ENCODE measurements around the gene LRRC10B. TPM values are rescaled to one million over a fixed set of nuclear protein-coding genes. Genes with fewer than 3 reads are reported as not detected.
A peak's percentile ranks its signal among the peaks of the same experiment; 100 is the strongest.

The LRRC10B gene
- total RNA-seq, 1 experiment from 2014 or later: not detected

- no peak for DNase-seq (ENCODE audit: extremely low read depth, low read depth)
Observed at GRCh38 chr11:61528114-61528513, 19.6 kb downstream of the LRRC10B start.

DNA sequence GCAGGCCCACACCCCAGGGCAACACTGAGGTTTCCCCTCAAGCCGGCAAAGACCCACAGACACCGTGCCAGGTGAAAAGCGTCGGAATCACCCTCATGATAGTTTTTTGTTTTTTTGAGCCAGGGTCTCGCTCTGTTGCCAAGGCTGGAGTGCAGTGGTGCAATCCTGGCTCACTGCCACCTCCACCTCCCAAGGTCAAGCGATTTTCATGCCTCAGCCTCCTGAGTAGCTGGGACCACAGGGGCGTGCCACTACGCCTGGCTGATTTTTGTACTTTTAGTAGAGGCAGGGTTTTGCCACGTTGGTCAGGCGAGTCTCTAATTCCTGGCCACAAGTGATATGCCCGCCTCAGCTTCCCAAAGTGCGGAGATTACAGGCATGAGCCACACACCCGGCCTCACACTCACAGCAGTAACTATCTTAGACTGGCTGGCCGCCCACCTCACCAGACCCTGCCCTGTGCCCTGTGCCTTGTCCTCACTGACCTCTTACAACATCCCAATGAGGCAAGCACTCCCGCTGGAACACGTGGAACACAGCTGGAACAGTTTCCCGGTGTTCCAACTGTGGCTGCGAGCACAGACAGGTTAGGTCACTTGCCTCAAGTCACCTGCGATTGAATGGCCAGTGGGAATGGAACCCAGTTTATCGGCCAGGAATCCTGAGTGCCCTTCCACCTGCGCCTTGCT lies 21.1 kb downstream of the LRRC10B start:
- DNase-seq (ENCODE audit: extremely low read depth, low read depth): no peak

DNA sequence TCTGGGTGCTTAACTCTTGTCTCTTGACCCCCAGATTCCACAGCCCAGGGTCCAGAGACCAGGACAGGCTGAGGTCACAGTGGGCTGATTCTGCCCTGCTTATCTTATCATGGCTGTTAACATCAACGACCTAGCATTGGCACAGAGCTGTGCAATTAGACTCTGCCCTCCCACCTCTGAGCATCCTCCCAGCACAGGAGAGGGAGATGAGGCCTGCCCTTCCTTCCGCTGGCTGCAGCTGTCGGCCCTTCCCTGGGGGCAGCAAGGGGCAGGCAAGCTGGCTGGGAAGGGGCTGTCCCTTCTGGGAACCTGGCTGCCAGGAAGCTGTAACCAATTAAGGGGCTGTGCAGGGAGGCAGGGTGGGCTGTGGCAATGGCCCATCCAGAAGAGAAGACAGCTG lies 22.5 kb downstream of the LRRC10B start:
- no peak for DNase-seq (ENCODE audit: extremely low read depth, low read depth)

GRCh38 chr11:61532134-61533038 lies 23.8 kb downstream of the LRRC10B start:
- peak; percentile 26 for DNase-seq (ENCODE audit: extremely low read depth, low read depth)

DNA sequence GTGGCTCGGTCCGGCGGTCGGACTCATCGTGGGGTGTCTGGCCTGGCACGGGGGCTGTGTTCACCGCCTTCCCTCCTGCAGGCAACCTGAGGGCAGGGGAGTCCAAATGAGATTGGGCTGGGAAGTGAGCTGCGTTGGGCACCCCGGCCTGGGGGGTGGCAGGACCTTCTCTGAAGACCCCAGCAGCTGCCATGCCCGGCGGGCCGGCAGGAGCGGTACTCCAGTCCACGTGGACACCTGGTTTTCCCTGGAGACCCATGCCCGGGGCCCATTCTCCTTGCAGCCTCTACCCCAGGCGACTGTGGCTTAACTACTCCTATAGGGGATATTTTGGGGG lies 24.5 kb downstream of the LRRC10B start:
- no peak for DNase-seq (ENCODE audit: extremely low read depth, low read depth)

- DNase-seq (ENCODE audit: extremely low read depth, low read depth): no peak
Observed at GRCh38 chr11:61533401-61533800, 24.9 kb downstream of the LRRC10B start.

GRCh38 chr11:61534025-61534932 lies 25.7 kb downstream of the LRRC10B start:
- no peak for DNase-seq (ENCODE audit: extremely low read depth, low read depth)

DNA sequence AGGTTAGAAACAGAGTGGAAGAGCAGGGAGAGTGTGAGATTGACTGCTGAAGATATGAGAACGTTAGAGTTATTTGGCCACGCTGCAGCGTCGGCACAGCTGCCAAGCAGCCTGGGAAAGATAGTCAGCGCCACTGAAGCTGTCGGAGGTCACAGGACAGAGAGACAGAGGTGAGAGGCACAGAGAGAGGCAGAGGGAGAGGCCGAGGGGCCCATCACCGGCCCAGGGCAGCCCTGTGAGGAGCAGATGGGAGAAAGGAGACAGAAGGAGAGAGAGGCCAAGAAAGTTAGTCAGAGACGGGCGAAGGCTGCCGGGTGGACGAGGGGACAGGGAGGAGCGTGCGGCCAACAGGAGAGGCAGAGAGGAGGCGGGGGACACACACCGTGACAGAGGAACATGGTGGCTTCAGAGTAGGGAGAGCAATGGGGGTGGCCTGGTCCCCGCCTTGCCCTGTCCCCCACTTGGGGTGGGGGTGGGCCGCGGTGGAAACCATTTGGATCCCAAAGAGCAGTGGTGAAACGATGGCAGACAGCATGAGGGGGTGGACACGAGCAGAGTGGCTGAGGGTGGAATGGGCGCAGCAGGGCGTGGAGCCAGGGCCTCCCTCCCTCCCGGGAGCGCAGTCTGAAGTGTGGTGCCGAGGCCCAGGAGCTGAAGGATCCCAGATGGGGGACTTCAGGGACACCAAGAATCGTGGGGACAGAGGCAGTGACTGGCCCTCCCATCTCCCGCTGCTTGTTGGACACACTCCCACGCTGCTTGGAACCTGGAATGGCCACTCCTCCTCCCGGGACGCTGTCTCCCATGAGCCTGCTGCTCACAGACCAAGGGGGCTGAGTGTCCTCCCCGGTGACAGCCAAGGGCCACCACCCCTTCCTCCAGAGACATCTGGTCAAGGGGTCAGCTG lies 26.6 kb downstream of the LRRC10B start:
- no peak for DNase-seq (ENCODE audit: extremely low read depth, low read depth)

DNA sequence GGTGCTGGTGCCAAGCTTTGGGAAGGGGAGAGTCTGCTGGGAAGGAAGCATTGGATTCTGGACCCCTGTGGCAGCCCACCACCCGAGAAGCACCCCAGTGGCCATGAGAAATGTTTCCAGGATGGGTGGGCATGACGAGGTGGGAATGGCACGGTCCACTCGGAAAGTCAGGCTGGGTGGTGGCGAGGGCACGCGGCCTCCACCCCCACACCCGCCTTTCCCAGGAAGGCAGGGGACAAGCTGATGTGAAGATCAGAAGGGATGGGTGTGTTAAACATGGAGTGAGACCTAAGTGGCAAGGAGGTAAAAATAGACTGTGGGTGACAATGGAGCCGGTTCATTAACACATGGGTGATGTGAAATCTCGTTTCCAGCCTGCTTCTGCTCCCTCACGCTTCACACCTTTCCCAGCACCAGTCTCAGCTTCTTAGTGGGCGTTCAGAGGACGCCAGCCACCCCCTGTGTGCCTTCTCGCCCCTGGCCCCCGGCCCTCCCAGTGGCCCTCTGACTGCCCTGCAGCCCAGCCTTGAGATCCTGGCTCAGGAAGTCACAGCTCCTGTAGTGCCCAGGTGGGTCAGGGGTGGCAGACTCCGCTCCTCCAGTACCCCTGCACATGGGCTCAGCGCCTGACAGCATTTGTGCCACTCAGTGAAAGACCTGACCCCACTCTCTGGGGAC lies 27.6 kb downstream of the LRRC10B start:
- no peak for DNase-seq (ENCODE audit: extremely low read depth, low read depth)

DNA sequence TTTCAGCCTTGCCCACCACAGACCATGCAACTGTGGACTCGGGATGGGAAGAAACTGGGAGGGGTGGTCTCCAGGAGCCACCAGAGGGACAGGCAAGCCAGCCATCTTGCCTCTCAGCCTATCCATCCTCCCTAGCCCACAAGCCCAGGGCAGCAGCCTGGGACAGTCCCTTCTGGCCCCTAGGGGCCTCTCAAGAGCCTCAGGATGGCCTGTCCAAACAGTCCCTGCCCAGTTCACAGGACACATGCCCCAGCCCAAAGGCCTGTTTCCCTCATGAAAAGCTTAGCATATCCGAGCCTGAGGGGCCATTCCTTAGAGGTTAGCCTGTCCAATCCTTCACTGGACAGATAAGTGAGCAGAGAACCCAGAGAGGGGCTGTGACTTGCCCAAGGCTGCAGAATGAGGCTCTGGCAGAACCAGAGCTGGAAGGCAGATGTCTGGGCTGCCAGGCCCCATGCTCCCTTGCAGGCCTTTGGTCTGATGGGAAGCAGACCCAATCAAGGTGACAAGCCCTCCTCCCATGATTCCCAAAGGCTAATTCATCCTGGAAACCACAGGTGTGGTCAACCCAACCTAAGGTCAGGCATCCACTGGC lies 28.2 kb downstream of the LRRC10B start:
- no peak for DNase-seq (ENCODE audit: extremely low read depth, low read depth)

DNA sequence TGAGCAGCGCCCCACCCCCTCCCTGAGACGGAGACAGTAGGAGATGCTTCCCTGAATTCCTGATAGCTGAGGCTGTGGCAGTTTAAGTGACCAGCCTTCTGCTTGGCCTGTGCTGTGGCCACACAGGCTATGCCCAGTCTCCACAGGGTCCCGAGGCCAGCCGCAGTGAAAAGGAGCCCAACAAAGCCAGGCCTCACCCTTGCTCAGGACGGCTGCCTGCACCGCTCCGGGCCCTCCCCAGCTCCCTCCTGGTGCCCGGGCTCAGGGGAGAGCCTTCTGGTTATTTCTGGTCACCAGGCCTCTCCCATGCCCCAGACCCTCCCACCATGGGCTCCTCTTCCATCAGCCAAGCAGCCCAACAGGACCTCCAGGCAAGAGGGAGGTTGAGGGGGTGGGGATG lies 28.8 kb downstream of the LRRC10B start:
- DNase-seq (ENCODE audit: extremely low read depth, low read depth): no peak

GRCh38 chr11:61538636-61538961 lies 30.1 kb downstream of the LRRC10B start:
- DNase-seq (ENCODE audit: extremely low read depth, low read depth): no peak

DNA sequence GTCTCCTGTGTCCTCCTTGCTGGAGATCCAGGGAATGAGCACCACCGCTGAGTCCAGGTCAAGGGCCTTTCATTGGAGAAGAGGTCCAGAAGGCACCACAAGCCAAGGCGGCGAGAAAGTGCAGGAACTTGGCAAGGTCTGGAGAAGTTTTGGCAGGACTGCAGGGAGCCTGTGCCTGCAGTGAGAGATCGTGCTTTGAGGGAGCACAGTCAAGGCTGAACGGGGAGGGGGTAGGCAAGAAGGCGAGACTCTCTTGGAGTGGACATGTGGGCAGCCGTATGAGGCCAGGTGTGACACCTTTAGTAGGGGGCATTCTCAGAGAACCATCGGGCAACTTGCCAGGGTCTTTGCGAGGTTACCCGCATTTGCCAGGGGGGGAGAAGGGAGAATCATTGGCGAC lies 30.5 kb downstream of the LRRC10B start:
- DNase-seq (ENCODE audit: extremely low read depth, low read depth): no peak

DNA sequence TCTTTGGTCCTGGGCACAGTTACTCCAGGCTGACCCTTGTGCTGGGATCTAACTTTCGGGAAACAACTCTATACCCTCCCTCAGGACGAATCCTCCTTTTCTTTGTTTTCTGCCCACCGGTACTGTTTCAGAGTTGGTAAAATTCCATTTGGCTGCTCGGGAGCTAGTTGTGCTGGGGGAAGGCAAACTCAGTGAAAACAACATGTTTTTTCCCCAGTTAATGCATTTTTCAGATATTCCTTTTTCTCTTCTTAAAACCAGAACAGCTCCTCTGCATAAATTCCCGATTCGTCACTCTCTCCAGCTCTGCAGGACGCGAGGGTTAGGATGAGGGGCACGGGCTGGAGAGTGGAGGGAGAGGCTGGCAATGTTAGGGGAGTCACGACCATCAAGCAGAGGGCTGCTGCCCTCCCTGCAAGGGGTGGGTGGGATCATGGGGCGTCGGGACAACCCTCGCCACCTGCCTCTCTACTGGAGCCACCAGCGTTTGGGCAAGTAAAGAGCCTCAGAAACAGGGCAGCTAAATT lies 31.3 kb downstream of the LRRC10B start:
- DNase-seq (ENCODE audit: extremely low read depth, low read depth): no peak

GRCh38 chr11:61540528-61540927 lies 32.0 kb downstream of the LRRC10B start:
- DNase-seq (ENCODE audit: extremely low read depth, low read depth): no peak

DNA sequence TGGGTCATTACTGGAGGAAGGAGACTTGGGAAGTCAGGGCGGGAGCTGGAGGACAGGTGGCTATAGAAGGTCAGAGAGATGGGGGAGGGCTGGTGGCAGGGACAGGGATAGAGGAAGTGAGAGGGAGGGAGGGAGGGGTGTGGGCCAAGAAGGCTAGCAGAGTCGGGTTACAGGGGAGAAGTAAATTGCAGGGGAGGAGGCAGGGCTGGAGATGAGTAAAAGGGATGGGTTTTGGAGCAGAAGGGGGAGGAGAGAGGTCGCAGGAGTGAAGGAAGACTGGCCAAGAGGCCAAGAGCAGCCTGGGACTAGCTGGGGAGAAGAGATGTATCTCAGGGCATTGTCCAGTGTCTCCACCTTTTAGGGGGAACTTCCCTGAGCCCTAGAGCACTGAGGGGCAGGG lies 33.0 kb downstream of the LRRC10B start:
- no peak for DNase-seq (ENCODE audit: extremely low read depth, low read depth)

DNA sequence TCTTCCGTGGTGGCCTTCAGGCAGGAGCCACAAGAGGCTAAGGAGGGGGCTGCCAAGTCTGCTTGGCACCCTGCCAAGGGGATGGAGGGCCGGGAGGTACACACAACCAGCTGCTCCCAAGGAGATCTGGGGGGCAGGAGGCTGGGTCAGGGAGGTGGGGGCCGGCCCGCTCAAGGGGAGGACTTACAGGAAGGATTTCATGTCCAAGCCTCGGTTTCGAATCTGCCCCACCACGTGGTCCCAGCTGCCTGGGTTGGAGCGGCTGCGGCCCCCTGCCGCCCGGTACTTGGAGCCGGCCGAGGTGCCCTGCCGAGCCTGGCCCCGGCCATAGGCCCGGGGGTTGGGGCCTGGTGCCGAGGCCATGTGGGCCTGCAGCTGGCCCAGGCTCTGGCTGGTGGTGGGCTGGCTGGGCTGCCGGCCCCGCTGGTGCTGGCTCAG lies 33.5 kb downstream of the LRRC10B start:
- DNase-seq (ENCODE audit: extremely low read depth, low read depth): no peak

GRCh38 chr11:61542705-61543104 lies 34.2 kb downstream of the LRRC10B start:
- DNase-seq (ENCODE audit: extremely low read depth, low read depth): no peak
